Erythroblast (primary cell): ENCODE results near the gene MED15.

ENCODE experiments used
- GATA1 ChIP-seq: IDR thresholded peaks from 2 replicates; pipeline ENCODE4 v1.6.1; 2011; ENCODE audit warnings: low read depth, mild to moderate bottlenecking, control low read depth, low read length, moderate library complexity
- POLR2A ChIP-seq: IDR thresholded peaks from 2 replicates; pipeline ENCODE4 v1.6.1; 2011; ENCODE audit warnings: mild to moderate bottlenecking, low read length

- TF ChIP-seq POLR2A (no peak), GATA1 (no peak)
Measured at GRCh38 chr22:20571078-20571503, 63.7 kb downstream of the MED15 start.
